Ecto neural progenitor cell (in vitro differentiated cells): Measurements from ENCODE around the gene CCL2.

Experiments
- DNase-seq: peaks from one replicate; pipeline ENCODE4 v3.0.0-alpha.2; 2018; ENCODE audit warnings: low spot score

The CCL2 gene

GRCh38 chr17:34241062-34241461 is 14.0 kb upstream of the CCL2 start:
- DNase-seq: no peak

- no peak for DNase-seq
These were observed 12.3 kb upstream of the CCL2 start for GRCh38 chr17:34242587-34243363.

GRCh38 chr17:34243364-34244320 is 11.4 kb upstream of the CCL2 start:
- no peak for DNase-seq

GRCh38 chr17:34245351-34245905 is 9.7 kb upstream of the CCL2 start:
- no peak for DNase-seq

GRCh38 chr17:34246446-34246845 is 8.6 kb upstream of the CCL2 start:
- no peak for DNase-seq

GRCh38 chr17:34246881-34247280 is 8.2 kb upstream of the CCL2 start:
- no peak for DNase-seq

- DNase-seq: no peak
These were observed 6.5 kb upstream of the CCL2 start for GRCh38 chr17:34248511-34249024.

GRCh38 chr17:34249061-34249460 is 6.0 kb upstream of the CCL2 start:
- DNase-seq: no peak

GRCh38 chr17:34249478-34249877 is 5.6 kb upstream of the CCL2 start:
- no peak for DNase-seq

GRCh38 chr17:34251186-34251585 is 3.9 kb upstream of the CCL2 start:
- no peak for DNase-seq

GRCh38 chr17:34252095-34252443 is 3.0 kb upstream of the CCL2 start:
- no peak for DNase-seq

- DNase-seq: no peak
These were observed 2.5 kb upstream of the CCL2 start for GRCh38 chr17:34252444-34253138.

GRCh38 chr17:34253139-34253525 is 2.0 kb upstream of the CCL2 start:
- no peak for DNase-seq

GRCh38 chr17:34254146-34254545 is 939 bp upstream of the CCL2 start:
- DNase-seq: no peak

- no peak for DNase-seq
These were observed 272 bp downstream of the CCL2 start for GRCh38 chr17:34255381-34255732.

- no peak for DNase-seq
These were observed 756 bp downstream of the CCL2 start for GRCh38 chr17:34255841-34256240.

GRCh38 chr17:34257299-34257985 is 2.4 kb downstream of the CCL2 start:
- DNase-seq: no peak

GRCh38 chr17:34257986-34258326 is 2.9 kb downstream of the CCL2 start:
- DNase-seq: no peak

- DNase-seq: no peak
These were observed 4.1 kb downstream of the CCL2 start for GRCh38 chr17:34259146-34259545.

- DNase-seq: no peak
These were observed 5.8 kb downstream of the CCL2 start for GRCh38 chr17:34260861-34261260.

- DNase-seq: no peak
These were observed 6.7 kb downstream of the CCL2 start for GRCh38 chr17:34261568-34262337.
